Keratinocyte (primary cell): ENCODE measurements around the gene FNIP2.

Experiments
- CTCF ChIP-seq, 3 experiments: IDR thresholded peaks in 1 of 3; conservative IDR thresholded peaks in 1 of 3; optimal IDR thresholded peaks in 1 of 3; 2 replicates in 2 of 3; 3 replicates in 1 of 3; pipeline versions ENCODE3 to v1.5.1; 2011; ENCODE audit warnings: low read length in 3 of 3, mild to moderate bottlenecking in 3 of 3, moderate library complexity in 2 of 3, control low read depth in 1 of 3, inconsistent platforms in 1 of 3; ENCODE audit not compliant: insufficient read depth in 2 of 3; ENCODE audit errors: extremely low read depth in 1 of 3
- EZH2 ChIP-seq: IDR thresholded peaks from one replicate; pipeline ENCODE4 v1.6.1; 2012; ENCODE audit warnings: inconsistent platforms, mild to moderate bottlenecking, low read length, moderate library complexity

DNA sequence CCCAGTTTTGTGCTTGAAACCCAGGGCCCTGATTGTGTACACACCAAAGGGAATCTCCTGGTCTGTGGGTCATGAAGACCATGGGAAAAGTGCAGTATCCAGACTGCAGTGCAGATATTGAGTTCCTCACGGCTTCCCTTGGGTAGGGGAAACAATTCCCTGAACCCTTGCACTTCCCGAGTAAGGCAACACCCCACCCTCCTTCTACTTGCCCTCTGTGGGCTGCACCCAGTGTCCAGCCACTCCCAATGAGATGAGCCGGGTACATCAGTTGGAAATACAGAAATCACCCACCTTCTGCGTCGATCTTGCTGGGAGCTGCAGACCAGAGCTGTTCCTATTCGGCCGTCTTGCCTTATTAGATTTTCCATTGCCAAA, 134.2 kb downstream of the FNIP2 start:
- no peak for TF ChIP-seq CTCF (optimal IDR thresholded peaks at IDR 0.05 in 1 of 3, IDR thresholded peaks at IDR 0.05 in 1 of 3, conservative IDR thresholded peaks at IDR 0.05 in 1 of 3; ENCODE audit: extremely low read depth in 1 of 3, insufficient read depth in 2 of 3, low read length in 3 of 3)
- no peak for TF ChIP-seq EZH2
